Osteocyte (in vitro differentiated cells): ENCODE data around the gene PCGF3. TPM values are rescaled to one million over a fixed set of nuclear protein-coding genes. Genes with fewer than 3 reads are reported as not detected.

ENCODE experiments used
- DNase-seq: peaks from one replicate; pipeline ENCODE4 v3.0.0; 2021; ENCODE audit warnings: mixed read lengths; ENCODE audit not compliant: unreplicated experiment; ENCODE audit errors: extremely low spot score
- H3K27ac Mint-ChIP-seq: one replicate; pipeline ENCODE4 v1.8.0; 2021; ENCODE audit warnings: mild to moderate bottlenecking, mixed read lengths; ENCODE audit not compliant: unreplicated experiment
- H3K27me3 Mint-ChIP-seq: one replicate; pipeline ENCODE4 v1.8.0; 2021; ENCODE audit warnings: mixed read lengths; ENCODE audit not compliant: unreplicated experiment
- H3K36me3 Mint-ChIP-seq: one replicate; pipeline ENCODE4 v1.8.0; 2021; ENCODE audit warnings: mixed read lengths; ENCODE audit not compliant: unreplicated experiment
- H3K4me1 Mint-ChIP-seq: one replicate; pipeline ENCODE4 v1.8.0; 2021; ENCODE audit warnings: mixed read lengths; ENCODE audit not compliant: unreplicated experiment
- H3K4me3 Mint-ChIP-seq: one replicate; pipeline ENCODE4 v1.8.0; 2021; ENCODE audit warnings: mild to moderate bottlenecking, moderate library complexity, mixed read lengths; ENCODE audit not compliant: unreplicated experiment
- H3K9me3 Mint-ChIP-seq: one replicate; pipeline ENCODE4 v1.8.0; 2021; ENCODE audit warnings: mixed read lengths; ENCODE audit not compliant: unreplicated experiment
- CTCF ChIP-seq: fragments of 200-600 bp; sonication (generic); IDR thresholded peaks from 2 replicates; pipeline ENCODE4 v1.5.0; 2021; ENCODE audit warnings: antibody characterized with exemption, mild to moderate bottlenecking, moderate library complexity
- total RNA-seq: library from RNA; stranded (reverse); gene quantifications from 2 replicates; pipeline ENCODE4 v1.2.1, GENCODE V29; 2021

PCGF3 gene
- total RNA-seq, 1 donor from 2014 or later: 70.0 TPM

- no peak for DNase-seq
- H3K9me3 Mint-ChIP-seq: no peaks in the 10 kb centered on the region
- TF ChIP-seq CTCF: no peak
- H3K27me3 Mint-ChIP-seq: no peaks in the 10 kb centered on the region
- no peak overlapping the region for H3K4me3 Mint-ChIP-seq
- H3K27ac Mint-ChIP-seq: peak overlapping the region; percentile 47
- peaks cover 23% of the 10 kb centered on the region for H3K36me3 Mint-ChIP-seq
- H3K4me1 Mint-ChIP-seq: peaks cover 26% of the 10 kb centered on the region
Measured at GRCh38 chr4:740656-741282, 35.1 kb downstream of the PCGF3 start.

GRCh38 chr4:742096-742741, 36.6 kb downstream of the PCGF3 start:
- H3K9me3 Mint-ChIP-seq: no peaks in the 10 kb centered on the region
- H3K4me1 Mint-ChIP-seq: peaks cover 26% of the 10 kb centered on the region
- peak overlapping the region; percentile 65 for H3K27ac Mint-ChIP-seq
- H3K36me3 Mint-ChIP-seq: peaks cover 21% of the 10 kb centered on the region
- no peak for TF ChIP-seq CTCF
- no peak overlapping the region for H3K4me3 Mint-ChIP-seq
- no peaks in the 10 kb centered on the region for H3K27me3 Mint-ChIP-seq
- DNase-seq: no peak

- DNase-seq: peak; percentile 90
- H3K4me1 Mint-ChIP-seq: peaks cover 28% of the 10 kb centered on the region
- peak overlapping the region; percentile 65 for H3K27ac Mint-ChIP-seq
Measured at GRCh38 chr4:742742-743311, 37.2 kb downstream of the PCGF3 start.

GRCh38 chr4:743463-744211, 38.0 kb downstream of the PCGF3 start:
- no peaks in the 10 kb centered on the region for H3K9me3 Mint-ChIP-seq
- H3K36me3 Mint-ChIP-seq: peaks cover 19% of the 10 kb centered on the region
- peak overlapping the region; percentile 85 for H3K27ac Mint-ChIP-seq
- H3K4me3 Mint-ChIP-seq: no peak overlapping the region
- no peak for TF ChIP-seq CTCF
- peaks cover 29% of the 10 kb centered on the region for H3K4me1 Mint-ChIP-seq
- H3K27me3 Mint-ChIP-seq: no peaks in the 10 kb centered on the region
- no peak for DNase-seq

More at GRCh38 chr4:742742-743311, 37.2 kb downstream of the PCGF3 start:
- TF ChIP-seq CTCF: peak; percentile 90
- Mint-ChIP-seq H3K9me3 (no peaks in the 10 kb centered on the region), H3K27me3 (no peaks in the 10 kb centered on the region), H3K36me3 (peaks cover 19% of the 10 kb centered on the region), H3K4me3 (no peak overlapping the region)
